NT2/D1 (cell line): ENCODE results near the gene TDRD3.

Experiments
- DNase-seq: peaks from one replicate; pipeline ENCODE4 v3.0.0-alpha.2; 2011; ENCODE audit warnings: low read depth, low spot score
- H3K27me3 ChIP-seq: 2 replicates; pipeline ENCODE4 v1.6.0; 2011; ENCODE audit warnings: mild to moderate bottlenecking; ENCODE audit not compliant: insufficient read length, insufficient read depth
- H3K36me3 ChIP-seq: 2 replicates; pipeline ENCODE4 v1.6.1; 2011; ENCODE audit warnings: mild to moderate bottlenecking, low read length, mixed read lengths; ENCODE audit not compliant: insufficient read depth, insufficient read length
- H3K4me1 ChIP-seq: 2 replicates; pipeline ENCODE4 v1.5.1; 2011; ENCODE audit not compliant: insufficient read depth, insufficient read length
- H3K4me3 ChIP-seq: 2 replicates; pipeline ENCODE4 v1.5.1; 2011; ENCODE audit warnings: low read depth; ENCODE audit not compliant: insufficient read length
- H3K9ac ChIP-seq: 2 replicates; pipeline ENCODE4 v1.6.0; 2011; ENCODE audit warnings: low read depth; ENCODE audit not compliant: insufficient read length
- H3K9me3 ChIP-seq: 2 replicates; pipeline ENCODE4 v1.5.1; 2011; ENCODE audit warnings: mild to moderate bottlenecking, low read length; ENCODE audit not compliant: insufficient read depth
- SUZ12 ChIP-seq: IDR thresholded peaks from 2 replicates; pipeline ENCODE4 v1.6.1; 2011; ENCODE audit not compliant: insufficient read length, insufficient read depth; ENCODE audit errors: extremely low read depth
- YY1 ChIP-seq: IDR thresholded peaks from 2 replicates; pipeline ENCODE4 v1.6.1; 2011; ENCODE audit not compliant: insufficient read length, insufficient read depth
- ZNF274 ChIP-seq: IDR thresholded peaks from 2 replicates; pipeline ENCODE4 v1.6.1; 2011; ENCODE audit warnings: mild to moderate bottlenecking, low read depth, low read length

The TDRD3 gene

DNA sequence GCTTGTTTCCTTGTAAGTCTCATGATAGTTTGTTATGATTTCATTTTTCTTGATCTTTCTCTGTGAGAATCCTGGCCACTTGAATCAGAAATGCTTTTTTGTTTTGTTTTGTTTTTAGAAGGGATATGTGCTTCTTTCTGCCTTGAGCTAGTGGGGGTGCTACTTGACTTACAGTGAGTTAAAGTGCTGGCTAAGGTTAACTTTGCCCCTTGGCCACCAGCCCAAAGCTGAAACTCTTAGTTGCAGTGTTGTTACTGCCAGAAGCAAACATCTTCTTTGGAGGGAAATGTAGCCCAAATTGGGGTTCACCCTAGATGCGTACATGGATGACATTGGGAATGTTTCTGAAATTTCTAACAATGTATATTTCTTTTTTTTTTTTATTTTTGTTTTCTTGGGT is 57.4 kb downstream of the TDRD3 start:
- H3K9ac ChIP-seq = no peak overlapping the region
- H3K4me1 ChIP-seq = no peaks in the 10 kb centered on the region
- no peak for DNase-seq
- H3K4me3 ChIP-seq = no peak overlapping the region
- H3K9me3 ChIP-seq = no peaks in the 10 kb centered on the region
- no peaks in the 10 kb centered on the region for H3K36me3 ChIP-seq
- no peaks in the 10 kb centered on the region for H3K27me3 ChIP-seq
- TF ChIP-seq YY1 (no peak), ZNF274 (no peak), SUZ12 (no peak)

DNA sequence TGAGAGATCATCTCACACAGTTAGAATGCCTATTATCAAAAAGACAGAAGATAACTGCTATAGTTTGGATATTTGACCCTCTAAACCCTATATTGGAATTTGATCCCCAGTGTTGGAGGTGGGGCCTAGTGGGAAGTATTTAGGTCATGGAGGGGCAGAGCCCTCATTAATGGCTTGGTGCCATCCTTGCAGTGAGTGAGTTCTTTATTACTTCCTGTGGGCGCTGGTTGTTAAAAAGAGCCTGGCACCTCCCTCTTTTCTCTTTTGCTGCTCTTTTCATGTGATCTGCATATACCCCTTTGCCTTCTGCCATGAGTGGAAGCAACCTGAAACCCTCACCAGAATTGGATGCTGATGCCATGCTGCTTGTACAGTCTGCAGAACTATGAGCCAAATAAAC is 66.8 kb downstream of the TDRD3 start:
- H3K4me1 ChIP-seq = no peaks in the 10 kb centered on the region
- H3K27me3 ChIP-seq = no peaks in the 10 kb centered on the region
- H3K36me3 ChIP-seq = no peaks in the 10 kb centered on the region
- no peak for DNase-seq
- TF ChIP-seq YY1 (no peak), SUZ12 (no peak), ZNF274 (no peak)
- no peak overlapping the region for H3K9ac ChIP-seq
- no peaks in the 10 kb centered on the region for H3K9me3 ChIP-seq
- no peak overlapping the region for H3K4me3 ChIP-seq

DNA sequence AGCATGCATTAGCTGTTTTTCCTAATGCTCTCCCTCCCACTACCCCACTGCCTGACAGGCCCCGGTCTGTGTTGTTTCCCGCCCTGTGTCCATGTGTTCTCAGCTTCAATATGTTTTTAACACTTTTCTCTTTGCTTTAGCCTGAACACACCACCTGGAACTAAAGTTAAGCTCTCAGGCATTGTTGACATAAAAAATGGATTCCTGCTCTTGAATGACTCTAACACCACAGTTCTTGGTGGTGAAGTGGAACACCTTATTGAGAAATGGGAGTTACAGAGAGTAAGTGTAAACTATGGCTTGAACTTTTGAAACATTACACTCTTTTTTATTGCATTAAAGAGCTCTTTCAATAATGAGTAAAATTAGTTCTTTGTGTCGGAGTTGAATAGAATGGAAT is 70.1 kb downstream of the TDRD3 start:
- TF ChIP-seq ZNF274 (no peak), SUZ12 (no peak), YY1 (no peak)
- Histone ChIP-seq H3K4me3 (no peak overlapping the region), H3K27me3 (no peaks in the 10 kb centered on the region), H3K9ac (no peak overlapping the region), H3K9me3 (no peaks in the 10 kb centered on the region), H3K36me3 (no peaks in the 10 kb centered on the region), H3K4me1 (no peaks in the 10 kb centered on the region)
- no peak for DNase-seq

DNA sequence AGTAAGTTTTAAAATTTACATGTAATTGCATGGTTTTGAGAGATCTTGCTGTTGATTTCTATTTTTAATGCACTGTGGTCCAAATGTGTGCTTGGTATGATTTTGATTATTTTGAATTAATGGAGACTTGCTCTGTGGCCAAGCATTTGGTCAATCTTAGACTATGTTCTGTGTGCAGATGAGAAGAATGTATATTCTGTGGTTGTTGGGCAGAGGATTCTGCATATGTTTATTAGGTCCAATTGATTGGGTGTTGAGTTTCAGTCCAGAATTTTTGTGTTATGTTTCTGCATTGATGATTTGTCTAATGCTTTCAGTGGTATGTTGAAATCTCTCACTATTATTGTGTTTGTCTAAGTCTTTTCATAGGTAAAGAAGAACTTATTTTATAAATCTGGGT is 82.3 kb downstream of the TDRD3 start:
- no peaks in the 10 kb centered on the region for H3K4me1 ChIP-seq
- no peaks in the 10 kb centered on the region for H3K27me3 ChIP-seq
- H3K4me3 ChIP-seq = no peak overlapping the region
- no peak for DNase-seq
- H3K9me3 ChIP-seq = no peaks in the 10 kb centered on the region
- no peaks in the 10 kb centered on the region for H3K36me3 ChIP-seq
- no peak overlapping the region for H3K9ac ChIP-seq
- TF ChIP-seq SUZ12 (no peak), YY1 (no peak), ZNF274 (no peak)

DNA sequence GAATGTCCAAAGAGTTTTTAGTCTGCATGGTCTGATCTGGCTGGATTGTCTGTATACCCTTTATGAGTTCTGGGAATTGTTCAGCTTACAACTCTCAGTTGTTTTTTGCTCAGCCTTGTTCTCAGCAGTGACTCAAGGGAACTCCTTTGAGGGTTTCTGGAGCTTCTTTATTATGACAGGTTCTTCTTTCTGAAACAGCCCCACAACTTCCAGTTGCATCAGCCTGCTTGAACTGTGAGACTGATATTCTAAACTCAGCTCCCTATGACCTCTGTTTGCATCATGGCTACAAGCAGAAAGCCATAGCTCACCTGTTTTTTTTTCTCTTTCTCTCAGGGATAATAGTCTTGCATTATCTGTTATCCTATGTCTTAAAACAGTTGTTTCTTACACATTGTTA is 85.0 kb downstream of the TDRD3 start:
- TF ChIP-seq SUZ12 (no peak), ZNF274 (no peak), YY1 (no peak)
- Histone ChIP-seq H3K9me3 (no peaks in the 10 kb centered on the region), H3K4me1 (no peaks in the 10 kb centered on the region)

DNA sequence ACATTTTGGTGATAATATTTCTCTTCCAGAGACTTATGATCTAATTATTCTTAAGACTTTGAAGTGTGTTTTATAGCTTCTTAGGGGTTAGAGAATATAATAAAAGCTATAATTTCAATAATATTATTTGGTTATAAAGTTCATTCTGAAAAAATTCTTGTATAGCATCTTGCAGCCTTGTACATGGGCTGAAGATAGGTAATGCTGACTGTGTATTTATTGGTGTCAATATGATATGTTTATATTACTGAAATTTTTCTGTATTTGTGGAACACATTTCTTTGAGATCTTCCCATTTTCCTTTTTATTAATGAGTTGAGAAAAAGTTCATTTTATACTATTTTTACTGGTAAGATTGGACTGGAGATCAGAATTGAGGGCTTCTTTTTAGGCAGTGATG is 87.8 kb downstream of the TDRD3 start:
- no peaks in the 10 kb centered on the region for H3K4me1 ChIP-seq
- no peak overlapping the region for H3K4me3 ChIP-seq
- H3K9me3 ChIP-seq = no peaks in the 10 kb centered on the region
- H3K9ac ChIP-seq = no peak overlapping the region
- TF ChIP-seq ZNF274 = no peak
- no peak for TF ChIP-seq YY1
- TF ChIP-seq SUZ12 = no peak
- DNase-seq = no peak
- H3K27me3 ChIP-seq = no peaks in the 10 kb centered on the region
- H3K36me3 ChIP-seq = no peaks in the 10 kb centered on the region

More for the DNA sequence above, 85.0 kb downstream of the TDRD3 start:
- Histone ChIP-seq H3K36me3 (no peaks in the 10 kb centered on the region), H3K9ac (no peak overlapping the region), H3K4me3 (no peak overlapping the region), H3K27me3 (no peaks in the 10 kb centered on the region)
- no peak for DNase-seq

DNA sequence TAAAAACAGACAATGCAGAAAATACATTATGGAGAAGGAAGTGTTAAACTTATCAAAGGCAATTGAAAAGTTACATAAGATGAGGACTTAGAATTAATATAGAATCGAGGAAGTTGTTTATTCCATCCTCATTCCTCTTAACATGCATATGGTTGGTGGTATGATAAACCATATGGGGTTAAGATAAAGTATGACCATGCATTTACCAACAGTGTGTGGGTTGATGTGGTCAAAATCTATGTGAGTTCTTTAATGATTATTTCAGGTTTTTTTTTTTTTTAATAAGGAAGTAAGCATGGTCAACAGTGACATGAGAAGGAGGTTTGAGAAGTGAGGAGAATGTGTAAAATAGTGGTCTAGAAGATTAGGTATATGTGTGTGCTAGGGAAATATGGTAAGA is 94.5 kb downstream of the TDRD3 start:
- H3K9me3 ChIP-seq = no peaks in the 10 kb centered on the region
- no peaks in the 10 kb centered on the region for H3K4me1 ChIP-seq
- no peak overlapping the region for H3K4me3 ChIP-seq
- no peak for DNase-seq
- H3K27me3 ChIP-seq = no peaks in the 10 kb centered on the region
- H3K36me3 ChIP-seq = no peaks in the 10 kb centered on the region
- TF ChIP-seq YY1 (no peak), SUZ12 (no peak), ZNF274 (no peak)
- H3K9ac ChIP-seq = no peak overlapping the region

DNA sequence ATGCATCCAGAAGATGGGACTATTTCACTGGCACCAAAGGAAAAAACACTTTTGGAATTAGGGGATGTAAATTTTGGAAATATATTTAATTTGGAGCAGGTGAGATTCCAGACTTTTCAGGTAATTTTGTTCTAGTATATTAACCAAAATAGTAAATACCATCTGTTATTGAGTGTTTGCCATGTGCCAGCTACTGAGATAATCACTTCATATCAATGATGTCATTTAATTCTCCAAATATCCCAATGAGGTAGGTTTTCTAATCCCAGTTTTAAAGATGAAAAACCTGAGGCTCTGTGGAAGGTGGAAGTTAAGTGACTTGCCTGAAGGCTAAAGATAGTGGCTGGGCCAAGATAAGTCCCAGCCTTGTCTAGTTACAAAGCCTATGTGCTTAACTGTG is 95.2 kb downstream of the TDRD3 start:
- Histone ChIP-seq H3K9ac (no peak overlapping the region), H3K4me1 (no peaks in the 10 kb centered on the region), H3K27me3 (no peaks in the 10 kb centered on the region), H3K9me3 (no peaks in the 10 kb centered on the region), H3K36me3 (no peaks in the 10 kb centered on the region), H3K4me3 (no peak overlapping the region)
- TF ChIP-seq SUZ12 (no peak), ZNF274 (no peak), YY1 (no peak)
- no peak for DNase-seq
